Erythroblast (primary cell): ENCODE results near the gene DDB1.

ENCODE experiments used
- DNase-seq, 2 experiments: peaks; one replicate each; lab custom pipeline; 2025; lab: John Stamatoyannopoulos, UW
- GATA1 ChIP-seq: IDR thresholded peaks from 2 replicates; pipeline ENCODE4 v1.6.1; 2011; ENCODE audit warnings: low read depth, mild to moderate bottlenecking, control low read depth, low read length, moderate library complexity
- POLR2A ChIP-seq: IDR thresholded peaks from 2 replicates; pipeline ENCODE4 v1.6.1; 2011; ENCODE audit warnings: mild to moderate bottlenecking, low read length

DDB1 gene

GRCh38 chr11:61273178-61274078 lies 59.5 kb downstream of the DDB1 start:
- no peak for DNase-seq
- TF ChIP-seq POLR2A (no peak), GATA1 (no peak)

GRCh38 chr11:61272731-61273130 lies 60.2 kb downstream of the DDB1 start:
- TF ChIP-seq POLR2A (no peak), GATA1 (no peak)
- DNase-seq, result no peak

GRCh38 chr11:61270354-61271076 lies 62.4 kb downstream of the DDB1 start:
- DNase-seq, result no peak

GRCh38 chr11:61268588-61269250 lies 64.2 kb downstream of the DDB1 start:
- no peak for TF ChIP-seq POLR2A
- TF ChIP-seq GATA1, result no peak
- no peak for DNase-seq

More at GRCh38 chr11:61270354-61271076, 62.4 kb downstream of the DDB1 start:
- no peak for TF ChIP-seq GATA1
- no peak for TF ChIP-seq POLR2A

- TF ChIP-seq GATA1, result no peak
- DNase-seq, result peak; percentile 66
Measured at GRCh38 chr11:61267437-61267841, 65.5 kb downstream of the DDB1 start.

- TF ChIP-seq GATA1, result no peak
- TF ChIP-seq POLR2A, result no peak
Measured at GRCh38 chr11:61266602-61267001, 66.3 kb downstream of the DDB1 start.

GRCh38 chr11:61265357-61265756 lies 67.5 kb downstream of the DDB1 start:
- DNase-seq, result no peak
- TF ChIP-seq GATA1 (no peak), POLR2A (no peak)

More at GRCh38 chr11:61266602-61267001, 66.3 kb downstream of the DDB1 start:
- no peak for DNase-seq

GRCh38 chr11:61264795-61265194 lies 68.1 kb downstream of the DDB1 start:
- TF ChIP-seq GATA1 (no peak), POLR2A (no peak)
- no peak for DNase-seq

GRCh38 chr11:61264371-61264770 lies 68.5 kb downstream of the DDB1 start:
- TF ChIP-seq POLR2A (no peak), GATA1 (no peak)
- DNase-seq, result no peak

GRCh38 chr11:61259363-61259762 lies 73.5 kb downstream of the DDB1 start:
- TF ChIP-seq POLR2A (no peak), GATA1 (no peak)
- no peak for DNase-seq

- no peak for TF ChIP-seq GATA1
- no peak for TF ChIP-seq POLR2A
Measured at GRCh38 chr11:61258546-61258945, 74.4 kb downstream of the DDB1 start.

GRCh38 chr11:61256710-61257482 lies 76.0 kb downstream of the DDB1 start:
- TF ChIP-seq GATA1, result no peak
- no peak for TF ChIP-seq POLR2A
- DNase-seq, result no peak

More at GRCh38 chr11:61258546-61258945, 74.4 kb downstream of the DDB1 start:
- DNase-seq, result no peak
